ENCODE measurements around the gene RBM7.

Gene RBM7

GRCh38 chr11:114412946-114413345 is 12.5 kb downstream of the RBM7 start:
- no peak for TF ChIP-seq EP300 (IDR thresholded peaks at IDR 0.05; ENCODE audit: borderline replicate concordance)
- no peak for TF ChIP-seq TAF1 (IDR thresholded peaks at IDR 0.05; ENCODE audit: low read depth)
- no peak for TF ChIP-seq MAX (IDR thresholded peaks at IDR 0.05)
- no peak for TF ChIP-seq NFIC (IDR thresholded peaks at IDR 0.05)
- no peak for TF ChIP-seq USF1 (IDR thresholded peaks at IDR 0.05)
- no peak for TF ChIP-seq CREB1 (IDR thresholded peaks at IDR 0.05; ENCODE audit: low read depth)
- TF ChIP-seq ZBTB7A (IDR thresholded peaks at IDR 0.05; ENCODE audit: low read depth): no peak
- no peak for TF ChIP-seq EGR1 (IDR thresholded peaks at IDR 0.05)
- TF ChIP-seq, protein P1, sequence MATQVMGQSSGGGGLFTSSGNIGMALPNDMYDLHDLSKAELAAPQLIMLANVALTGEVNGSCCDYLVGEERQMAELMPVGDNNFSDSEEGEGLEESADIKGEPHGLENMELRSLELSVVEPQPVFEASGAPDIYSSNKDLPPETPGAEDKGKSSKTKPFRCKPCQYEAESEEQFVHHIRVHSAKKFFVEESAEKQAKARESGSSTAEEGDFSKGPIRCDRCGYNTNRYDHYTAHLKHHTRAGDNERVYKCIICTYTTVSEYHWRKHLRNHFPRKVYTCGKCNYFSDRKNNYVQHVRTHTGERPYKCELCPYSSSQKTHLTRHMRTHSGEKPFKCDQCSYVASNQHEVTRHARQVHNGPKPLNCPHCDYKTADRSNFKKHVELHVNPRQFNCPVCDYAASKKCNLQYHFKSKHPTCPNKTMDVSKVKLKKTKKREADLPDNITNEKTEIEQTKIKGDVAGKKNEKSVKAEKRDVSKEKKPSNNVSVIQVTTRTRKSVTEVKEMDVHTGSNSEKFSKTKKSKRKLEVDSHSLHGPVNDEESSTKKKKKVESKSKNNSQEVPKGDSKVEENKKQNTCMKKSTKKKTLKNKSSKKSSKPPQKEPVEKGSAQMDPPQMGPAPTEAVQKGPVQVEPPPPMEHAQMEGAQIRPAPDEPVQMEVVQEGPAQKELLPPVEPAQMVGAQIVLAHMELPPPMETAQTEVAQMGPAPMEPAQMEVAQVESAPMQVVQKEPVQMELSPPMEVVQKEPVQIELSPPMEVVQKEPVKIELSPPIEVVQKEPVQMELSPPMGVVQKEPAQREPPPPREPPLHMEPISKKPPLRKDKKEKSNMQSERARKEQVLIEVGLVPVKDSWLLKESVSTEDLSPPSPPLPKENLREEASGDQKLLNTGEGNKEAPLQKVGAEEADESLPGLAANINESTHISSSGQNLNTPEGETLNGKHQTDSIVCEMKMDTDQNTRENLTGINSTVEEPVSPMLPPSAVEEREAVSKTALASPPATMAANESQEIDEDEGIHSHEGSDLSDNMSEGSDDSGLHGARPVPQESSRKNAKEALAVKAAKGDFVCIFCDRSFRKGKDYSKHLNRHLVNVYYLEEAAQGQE (IDR thresholded peaks at IDR 0.05; ENCODE audit: low read depth): no peak
- TF ChIP-seq YY1 (IDR thresholded peaks at IDR 0.05; ENCODE audit: low read depth): no peak
- no peak for TF ChIP-seq CEBPB (IDR thresholded peaks at IDR 0.05)
- TF ChIP-seq FOXM1 (IDR thresholded peaks at IDR 0.05; ENCODE audit: borderline replicate concordance, low read depth): no peak
- no peak for TF ChIP-seq RAD21 (IDR thresholded peaks at IDR 0.05; ENCODE audit: low read depth)

GRCh38 chr11:114413958-114414357 is 13.5 kb downstream of the RBM7 start:
- TF ChIP-seq MAX (IDR thresholded peaks at IDR 0.05) (no peak), EP300 (IDR thresholded peaks at IDR 0.05; ENCODE audit: borderline replicate concordance) (no peak), CEBPB (IDR thresholded peaks at IDR 0.05) (no peak)

GRCh38 chr11:114416441-114416961 is 16.0 kb downstream of the RBM7 start:
- TF ChIP-seq CEBPB (IDR thresholded peaks at IDR 0.05) (no peak), YY1 (IDR thresholded peaks at IDR 0.05; ENCODE audit: low read depth) (no peak), NFIC (IDR thresholded peaks at IDR 0.05) (no peak), CREB1 (IDR thresholded peaks at IDR 0.05; ENCODE audit: low read depth) (no peak), TEAD4 (IDR thresholded peaks at IDR 0.05) (no peak; the same call in 1 of the 2 replicates), FOXM1 (IDR thresholded peaks at IDR 0.05; ENCODE audit: borderline replicate concordance, low read depth) (no peak)

GRCh38 chr11:114426280-114426679 is 25.8 kb downstream of the RBM7 start:
- no peak for TF ChIP-seq RAD21 (IDR thresholded peaks at IDR 0.05; ENCODE audit: low read depth)

DNA sequence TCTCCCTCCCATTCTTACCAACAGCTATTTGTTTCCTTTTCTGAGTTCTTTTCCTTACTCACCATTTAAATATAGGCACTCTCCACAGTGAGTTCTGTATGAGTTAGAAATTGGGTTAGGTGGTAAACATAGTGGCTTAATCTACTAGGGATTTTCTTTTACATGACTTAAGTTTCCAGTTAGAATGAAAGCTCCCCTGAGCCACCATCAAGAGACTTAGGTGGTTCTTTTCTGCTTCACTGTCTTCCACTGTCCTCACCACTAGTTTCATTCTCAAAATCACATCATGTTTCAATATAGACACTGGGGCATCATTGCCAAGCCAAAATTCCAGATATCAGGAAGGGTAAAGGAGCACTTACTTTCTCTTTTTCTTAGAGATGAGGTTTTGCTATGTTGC is 29.8 kb downstream of the RBM7 start:
- TF ChIP-seq CEBPB (IDR thresholded peaks at IDR 0.05) (no peak), EP300 (IDR thresholded peaks at IDR 0.05; ENCODE audit: borderline replicate concordance) (no peak), YY1 (IDR thresholded peaks at IDR 0.05; ENCODE audit: low read depth) (no peak), MAX (IDR thresholded peaks at IDR 0.05) (no peak), TCF12 (IDR thresholded peaks at IDR 0.05; ENCODE audit: low read depth) (no peak), CREB1 (IDR thresholded peaks at IDR 0.05; ENCODE audit: low read depth) (no peak), ZBTB7A (IDR thresholded peaks at IDR 0.05; ENCODE audit: low read depth) (no peak)
- TF ChIP-seq, protein P1 (IDR thresholded peaks at IDR 0.05; ENCODE audit: low read depth): no peak

GRCh38 chr11:114432893-114433292 is 32.4 kb downstream of the RBM7 start:
- no peak for TF ChIP-seq YY1 (IDR thresholded peaks at IDR 0.05; ENCODE audit: low read depth)
- TF ChIP-seq TCF12 (IDR thresholded peaks at IDR 0.05; ENCODE audit: low read depth): no peak
- TF ChIP-seq MAX (IDR thresholded peaks at IDR 0.05): no peak
- no peak for TF ChIP-seq TEAD4 (IDR thresholded peaks at IDR 0.05)
- TF ChIP-seq USF1 (IDR thresholded peaks at IDR 0.05): no peak
- TF ChIP-seq CREB1 (IDR thresholded peaks at IDR 0.05; ENCODE audit: low read depth): no peak
- TF ChIP-seq EGR1 (IDR thresholded peaks at IDR 0.05): no peak
- no peak for TF ChIP-seq ZBTB7A (IDR thresholded peaks at IDR 0.05; ENCODE audit: low read depth)
- TF ChIP-seq CEBPB (IDR thresholded peaks at IDR 0.05): no peak
- no peak for TF ChIP-seq EP300 (IDR thresholded peaks at IDR 0.05; ENCODE audit: borderline replicate concordance)
- TF ChIP-seq RAD21 (IDR thresholded peaks at IDR 0.05; ENCODE audit: low read depth): no peak
- TF ChIP-seq, protein P1 (IDR thresholded peaks at IDR 0.05; ENCODE audit: low read depth): no peak
- TF ChIP-seq TAF1 (IDR thresholded peaks at IDR 0.05; ENCODE audit: low read depth): no peak
